ENCODE measurements around the gene TESMIN.

DNA sequence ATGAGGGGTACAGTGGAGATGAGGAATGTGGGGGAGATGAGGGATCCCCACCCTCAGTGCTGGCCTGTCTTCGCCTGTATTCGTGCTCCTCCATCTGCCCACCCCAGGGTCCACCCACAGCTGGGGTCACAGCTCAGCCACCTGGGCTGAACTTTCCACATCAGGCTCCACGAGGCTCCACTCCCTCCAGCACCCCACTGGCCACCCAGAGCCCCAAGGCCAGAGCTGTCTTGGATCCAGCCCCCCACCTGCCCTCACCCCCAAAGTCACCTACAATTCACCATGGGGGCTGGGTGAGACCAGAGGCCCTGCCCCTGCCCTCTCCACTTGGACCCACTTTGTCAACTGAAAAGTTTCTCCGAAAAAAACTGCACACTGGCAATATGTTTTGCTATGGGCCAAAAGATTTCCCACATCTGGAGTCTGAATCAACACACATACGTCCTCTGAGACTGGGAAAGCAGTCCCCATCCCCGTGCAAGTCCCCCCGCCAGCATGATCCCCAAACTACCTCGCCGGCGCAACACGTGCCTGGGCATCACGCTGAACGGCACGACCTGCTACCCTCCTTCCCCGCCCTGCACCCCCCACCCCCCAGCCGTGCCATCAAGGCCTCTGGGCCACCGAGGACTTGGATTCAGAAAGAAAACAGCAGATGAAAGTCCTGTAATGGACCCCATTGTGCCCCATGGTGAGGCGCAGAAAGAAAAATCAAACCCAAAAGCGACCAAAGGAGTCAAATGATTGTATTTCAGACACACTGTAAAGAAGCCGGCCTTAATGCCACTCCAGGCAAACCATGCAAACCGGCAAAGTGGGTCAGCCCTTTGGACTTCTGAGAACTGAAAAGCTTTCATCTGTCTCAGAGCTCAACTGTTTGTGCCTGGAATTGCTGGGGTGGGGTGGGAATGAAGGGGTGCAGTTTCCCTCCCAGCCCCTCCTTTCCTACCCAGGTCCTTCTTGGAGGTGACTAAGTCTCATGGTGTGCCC is 83.5 kb downstream of the TESMIN start:
- TF ChIP-seq POLR2AphosphoS5 (IDR thresholded peaks at IDR 0.05) = no peak
- no peak for TF ChIP-seq CTCF (IDR thresholded peaks at IDR 0.05)

Data from transverse colon (tissue), 4 donors.